Thoracic aorta endothelial cell (primary cell): ENCODE measurements around the gene ICAM5. TPM values are rescaled to one million over a fixed set of nuclear protein-coding genes. Genes with fewer than 3 reads are reported as not detected.

Experiments
- small RNA-seq: library from RNA; depleted of rRNA; stranded (forward); fragments of <200 nt; gene quantifications from one replicate; pipeline ENCODE3, GENCODE V24; 2012
- total RNA-seq: library from RNA; depleted of rRNA; stranded (reverse); fragments of >200 nt; gene quantifications from 2 replicates; pipeline ENCODE4 v1.2.3, GENCODE V29; 2012

ICAM5 gene, protein sequence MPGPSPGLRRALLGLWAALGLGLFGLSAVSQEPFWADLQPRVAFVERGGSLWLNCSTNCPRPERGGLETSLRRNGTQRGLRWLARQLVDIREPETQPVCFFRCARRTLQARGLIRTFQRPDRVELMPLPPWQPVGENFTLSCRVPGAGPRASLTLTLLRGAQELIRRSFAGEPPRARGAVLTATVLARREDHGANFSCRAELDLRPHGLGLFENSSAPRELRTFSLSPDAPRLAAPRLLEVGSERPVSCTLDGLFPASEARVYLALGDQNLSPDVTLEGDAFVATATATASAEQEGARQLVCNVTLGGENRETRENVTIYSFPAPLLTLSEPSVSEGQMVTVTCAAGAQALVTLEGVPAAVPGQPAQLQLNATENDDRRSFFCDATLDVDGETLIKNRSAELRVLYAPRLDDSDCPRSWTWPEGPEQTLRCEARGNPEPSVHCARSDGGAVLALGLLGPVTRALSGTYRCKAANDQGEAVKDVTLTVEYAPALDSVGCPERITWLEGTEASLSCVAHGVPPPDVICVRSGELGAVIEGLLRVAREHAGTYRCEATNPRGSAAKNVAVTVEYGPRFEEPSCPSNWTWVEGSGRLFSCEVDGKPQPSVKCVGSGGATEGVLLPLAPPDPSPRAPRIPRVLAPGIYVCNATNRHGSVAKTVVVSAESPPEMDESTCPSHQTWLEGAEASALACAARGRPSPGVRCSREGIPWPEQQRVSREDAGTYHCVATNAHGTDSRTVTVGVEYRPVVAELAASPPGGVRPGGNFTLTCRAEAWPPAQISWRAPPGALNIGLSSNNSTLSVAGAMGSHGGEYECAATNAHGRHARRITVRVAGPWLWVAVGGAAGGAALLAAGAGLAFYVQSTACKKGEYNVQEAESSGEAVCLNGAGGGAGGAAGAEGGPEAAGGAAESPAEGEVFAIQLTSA
- 0.29 TPM in 1 of 2 replicates, not detected in the other for total RNA-seq

DNA sequence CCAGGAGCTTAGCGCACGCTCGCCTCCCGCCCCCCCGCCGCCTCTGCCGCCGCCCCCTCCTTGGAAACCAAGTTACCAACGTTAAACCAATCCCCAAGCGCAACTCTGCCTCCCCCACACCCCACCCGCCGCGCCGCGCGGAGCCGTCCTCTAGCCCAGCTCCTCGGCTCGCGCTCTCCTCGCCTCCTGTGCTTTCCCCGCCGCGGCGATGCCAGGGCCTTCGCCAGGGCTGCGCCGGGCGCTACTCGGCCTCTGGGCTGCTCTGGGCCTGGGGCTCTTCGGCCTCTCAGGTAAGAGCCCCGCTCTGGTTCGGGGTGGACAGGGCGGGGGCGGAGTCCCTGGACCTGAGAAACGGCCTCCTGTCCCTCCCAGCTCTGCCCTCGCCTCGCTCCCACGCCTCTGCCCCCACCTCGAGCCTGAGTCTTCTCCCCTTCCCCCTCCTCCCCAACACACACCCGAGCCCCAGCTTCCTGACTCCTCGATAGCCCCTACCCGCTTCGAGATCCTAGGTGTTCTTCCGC lies at the start of gene ICAM5:
TSS of gene ICAM5 (plus strand) at position 117 of the 521 bp plus-strand sequence. CDS start at position 209, 92 bp downstream.

DNA sequence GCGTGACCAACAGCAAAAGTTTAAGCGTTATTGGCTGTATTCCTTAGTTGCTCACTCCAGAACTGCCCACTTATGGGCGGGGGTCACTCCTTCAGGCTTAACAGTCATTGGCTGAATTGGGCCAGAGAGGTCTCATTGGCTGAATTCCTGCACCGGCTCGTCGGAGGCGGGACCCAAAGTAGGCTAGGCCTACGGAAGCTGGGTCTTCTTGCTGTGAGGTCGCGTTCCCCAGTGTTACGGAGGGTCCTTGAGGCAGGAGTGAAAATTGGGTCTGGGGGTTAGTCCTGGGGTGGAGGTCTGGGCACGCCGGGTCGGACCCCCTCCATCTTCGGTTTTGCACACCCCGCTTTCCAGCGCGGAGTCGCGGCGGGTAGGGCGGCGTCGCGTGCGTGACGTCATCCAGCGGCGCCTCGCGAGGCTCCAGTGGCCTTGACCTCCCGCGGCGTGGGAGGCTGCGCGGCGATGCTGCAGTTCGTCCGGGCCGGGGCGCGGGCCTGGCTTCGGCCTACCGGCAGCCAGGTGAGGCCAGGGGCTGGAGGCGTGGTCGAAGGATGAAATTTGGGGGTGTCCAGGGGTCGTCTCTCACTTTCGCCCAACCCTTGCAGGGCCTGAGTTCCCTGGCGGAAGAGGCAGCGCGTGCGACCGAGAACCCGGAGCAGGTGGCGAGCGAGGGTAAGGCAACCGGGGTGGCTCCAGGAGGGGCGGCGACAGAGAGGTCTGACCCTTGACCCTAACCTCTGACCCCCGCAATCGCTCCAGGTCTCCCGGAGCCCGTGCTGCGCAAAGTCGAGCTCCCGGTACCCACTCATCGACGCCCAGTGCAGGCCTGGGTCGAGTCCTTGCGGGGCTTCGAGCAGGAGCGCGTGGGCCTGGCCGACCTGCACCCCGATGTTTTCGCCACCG lies 37.7 kb upstream of the ICAM5 start, which contains the start of gene MRPL4:
TSS of gene MRPL4 (plus strand) at position 423 of the 903 bp plus-strand sequence. CDS start at position 463, 40 bp downstream.

DNA sequence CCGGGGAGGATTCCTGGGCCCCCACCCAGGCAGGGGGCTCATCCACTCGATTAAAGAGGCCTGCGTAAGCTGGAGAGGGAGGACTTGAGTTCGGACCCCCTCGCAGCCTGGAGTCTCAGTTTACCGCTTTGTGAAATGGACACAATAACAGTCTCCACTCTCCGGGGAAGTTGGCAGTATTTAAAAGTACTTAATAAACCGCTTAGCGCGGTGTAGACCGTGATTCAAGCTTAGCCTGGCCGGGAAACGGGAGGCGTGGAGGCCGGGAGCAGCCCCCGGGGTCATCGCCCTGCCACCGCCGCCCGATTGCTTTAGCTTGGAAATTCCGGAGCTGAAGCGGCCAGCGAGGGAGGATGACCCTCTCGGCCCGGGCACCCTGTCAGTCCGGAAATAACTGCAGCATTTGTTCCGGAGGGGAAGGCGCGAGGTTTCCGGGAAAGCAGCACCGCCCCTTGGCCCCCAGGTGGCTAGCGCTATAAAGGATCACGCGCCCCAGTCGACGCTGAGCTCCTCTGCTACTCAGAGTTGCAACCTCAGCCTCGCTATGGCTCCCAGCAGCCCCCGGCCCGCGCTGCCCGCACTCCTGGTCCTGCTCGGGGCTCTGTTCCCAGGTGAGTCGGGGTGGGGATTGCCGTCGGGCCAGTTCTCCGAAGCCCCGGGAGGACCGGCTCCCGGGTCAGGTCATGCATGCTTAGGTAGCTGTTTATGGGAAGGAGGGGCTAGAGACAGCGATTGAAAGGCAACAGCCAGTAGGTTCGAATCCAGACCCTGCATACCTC lies 18.9 kb upstream of the ICAM5 start, which contains the start of gene ICAM1:
TSS of gene ICAM1 (plus strand) at position 505 of the 779 bp plus-strand sequence. CDS start at position 545, 40 bp downstream.

DNA sequence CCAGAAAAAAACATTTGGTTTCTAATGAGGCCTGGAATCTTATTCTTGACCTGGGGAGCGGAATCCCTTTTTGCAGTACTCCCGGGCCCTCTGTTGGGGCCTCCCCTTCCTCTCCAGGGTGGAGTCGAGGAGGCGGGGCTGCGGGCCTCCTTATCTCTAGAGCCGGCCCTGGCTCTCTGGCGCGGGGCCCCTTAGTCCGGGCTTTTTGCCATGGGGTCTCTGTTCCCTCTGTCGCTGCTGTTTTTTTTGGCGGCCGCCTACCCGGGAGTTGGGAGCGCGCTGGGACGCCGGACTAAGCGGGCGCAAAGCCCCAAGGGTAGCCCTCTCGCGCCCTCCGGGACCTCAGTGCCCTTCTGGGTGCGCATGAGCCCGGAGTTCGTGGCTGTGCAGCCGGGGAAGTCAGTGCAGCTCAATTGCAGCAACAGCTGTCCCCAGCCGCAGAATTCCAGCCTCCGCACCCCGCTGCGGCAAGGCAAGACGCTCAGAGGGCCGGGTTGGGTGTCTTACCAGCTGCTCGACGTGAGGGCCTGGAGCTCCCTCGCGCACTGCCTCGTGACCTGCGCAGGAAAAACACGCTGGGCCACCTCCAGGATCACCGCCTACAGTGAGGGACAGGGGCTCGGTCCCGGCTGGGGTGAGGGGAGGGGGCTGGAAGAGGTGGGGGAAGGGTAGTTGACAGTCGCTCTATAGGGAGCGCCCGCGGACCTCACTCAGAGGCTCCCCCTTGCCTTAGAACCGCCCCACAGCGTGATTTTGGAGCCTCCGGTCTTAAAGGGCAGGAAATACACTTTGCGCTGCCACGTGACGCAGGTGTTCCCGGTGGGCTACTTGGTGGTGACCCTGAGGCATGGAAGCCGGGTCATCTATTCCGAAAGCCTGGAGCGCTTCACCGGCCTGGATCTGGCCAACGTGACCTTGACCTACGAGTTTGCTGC lies 2.7 kb upstream of the ICAM5 start, which contains the start of gene ICAM4:
TSS of gene ICAM4 (plus strand) at position 153 of the 935 bp plus-strand sequence. CDS start at position 211, 58 bp downstream.

DNA sequence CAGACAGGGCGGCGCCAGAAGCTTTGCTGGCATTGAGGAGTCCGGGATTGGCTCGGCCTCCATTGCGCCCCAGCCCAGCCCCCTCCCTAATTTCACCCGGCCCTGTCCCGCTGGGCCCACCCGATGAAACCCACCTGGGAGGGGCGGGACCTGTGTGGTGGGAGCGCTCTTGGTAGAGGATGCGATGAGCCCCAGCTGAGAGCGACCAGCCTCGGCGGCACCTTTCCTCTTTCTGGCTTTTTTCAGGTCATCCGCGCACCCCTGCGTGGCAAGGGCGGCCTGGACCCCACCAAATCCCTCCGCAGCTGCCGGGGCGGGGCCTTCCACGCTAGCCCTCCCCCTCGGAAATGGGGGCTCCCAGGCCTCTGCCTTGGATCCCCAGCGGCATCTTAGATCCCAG lies 19.7 kb downstream of the ICAM5 start, which contains the start of gene ZGLP1:
TSS of gene ZGLP1 (minus strand) at position 393 of the 400 bp plus-strand sequence.

DNA sequence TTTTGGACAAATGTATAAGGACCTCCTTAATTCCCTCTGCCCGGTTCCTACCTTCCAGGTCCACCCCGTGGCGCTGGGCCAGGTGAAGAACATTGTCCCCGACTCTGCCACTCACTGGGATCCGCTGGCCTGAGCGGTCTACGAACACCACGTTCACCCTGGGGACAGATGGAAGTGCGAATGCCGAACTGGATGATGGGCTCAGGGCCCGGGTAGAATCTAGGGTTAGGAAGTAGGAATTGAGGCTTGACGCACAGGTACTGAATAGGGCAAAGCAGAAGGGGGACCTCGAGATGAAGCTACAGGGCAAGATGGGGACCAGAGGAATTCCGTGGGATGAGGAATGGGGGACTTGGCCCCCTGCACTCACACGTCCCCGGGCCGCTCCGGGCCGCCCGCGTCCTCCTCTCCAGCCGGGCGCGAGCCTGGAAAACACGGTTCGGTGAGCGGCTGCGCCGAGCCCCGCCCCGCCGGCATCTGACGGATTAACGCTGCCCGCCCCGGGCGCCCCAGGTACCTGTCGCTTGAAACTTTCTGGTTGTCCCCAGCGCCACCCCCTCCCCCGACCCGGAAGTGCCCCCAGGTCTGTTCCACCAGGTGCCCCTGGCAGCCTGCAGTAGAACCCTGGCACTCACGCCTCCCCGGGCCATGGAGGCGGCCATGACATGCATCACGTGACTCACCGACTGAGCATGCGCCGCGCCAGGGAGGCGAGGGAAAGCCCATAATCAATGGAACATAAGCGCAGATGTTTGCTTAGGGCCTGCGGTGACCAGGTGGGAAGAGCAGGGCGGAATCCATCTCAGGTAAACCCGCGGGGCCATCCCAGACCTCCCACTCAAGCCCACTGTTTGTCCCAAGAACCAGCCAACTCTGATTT lies 25.8 kb downstream of the ICAM5 start, which contains the start of gene FDX2:
TSS of gene FDX2 (minus strand) at position 681 of the 880 bp plus-strand sequence. CDS start at position 662, 19 bp downstream.

DNA sequence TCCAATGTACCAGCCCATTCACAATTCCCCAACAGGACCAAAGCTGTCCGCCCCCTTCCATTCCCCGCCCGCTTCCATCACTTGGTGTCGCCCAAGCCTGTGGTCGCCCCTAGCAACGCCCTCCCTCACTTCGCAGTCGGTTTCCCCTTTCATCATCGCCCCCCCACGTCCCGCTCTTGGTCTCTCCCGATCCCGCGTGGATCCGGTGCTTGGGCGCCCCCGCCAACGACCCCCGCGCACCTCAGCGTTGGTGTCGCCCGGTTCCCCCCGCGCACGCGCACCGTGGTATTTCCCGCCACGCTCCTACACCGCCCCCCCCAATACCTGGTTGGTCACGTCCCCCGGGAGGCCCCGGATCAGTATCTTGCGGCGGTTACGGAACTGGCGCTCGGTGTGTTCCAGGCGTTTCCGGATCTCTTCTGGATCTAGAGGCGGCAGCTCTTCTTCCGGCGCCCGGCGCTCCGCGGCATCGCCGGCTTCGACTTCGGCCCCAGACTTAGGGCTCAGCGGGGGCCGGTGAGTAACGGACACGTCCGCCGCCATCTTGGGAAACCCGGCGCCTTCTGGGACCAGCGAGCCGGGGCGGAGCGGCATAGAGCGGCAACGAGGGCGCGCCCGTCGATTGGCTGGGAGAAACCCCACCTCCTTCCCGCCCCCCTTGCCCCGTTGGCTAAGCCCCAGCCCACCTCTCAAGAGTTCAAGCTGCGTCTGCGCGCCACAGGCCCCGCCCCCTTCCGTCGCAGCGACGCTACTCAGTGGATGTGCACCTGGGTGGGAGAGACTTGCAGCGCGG lies 43.4 kb downstream of the ICAM5 start, which contains the start of gene RAVER1:
TSS of gene RAVER1 (minus strand) at position 565 of the 793 bp plus-strand sequence. CDS start at position 543, 22 bp downstream.

DNA sequence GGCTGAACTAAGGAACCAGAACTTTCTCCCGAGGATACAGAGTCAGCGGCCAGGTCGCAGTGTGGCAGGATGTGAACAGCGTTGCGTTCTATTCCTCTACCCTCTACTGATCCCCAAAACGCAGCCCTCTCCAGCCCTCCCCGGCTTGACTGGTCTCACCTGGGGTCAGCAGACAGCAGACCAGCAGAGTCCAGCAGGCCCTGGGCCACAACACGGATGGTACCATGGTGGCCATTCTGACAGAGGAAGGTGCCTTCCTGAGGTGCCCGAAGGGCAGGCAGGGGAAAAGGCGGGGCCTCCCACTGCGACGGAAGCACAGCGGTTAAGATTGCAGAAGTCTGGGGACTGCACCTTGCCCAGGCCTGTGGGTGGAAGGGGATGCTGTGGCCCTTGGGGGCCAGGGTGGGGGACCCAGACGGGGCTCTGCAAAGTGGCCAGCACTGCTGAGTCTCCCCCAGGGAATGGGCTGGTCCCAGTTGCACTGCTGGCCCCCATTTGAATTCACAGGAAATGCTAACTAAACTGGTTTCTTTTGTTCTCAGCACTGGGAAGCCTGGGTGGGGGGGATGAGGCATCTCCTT lies 49.7 kb downstream of the ICAM5 start, which contains the start of gene ICAM3:
TSS of gene ICAM3 (minus strand) at position 245 of the 581 bp plus-strand sequence. CDS start at position 235, 10 bp downstream.

Small RNA genes lying within 50 kb of the gene (small RNA-seq; reads per million reads assigned to genes)
- not detected for gene AC011511.1
- not detected for gene AC011511.4

Other genes with a start within 250 kb of the ICAM5 start
- 15.4 and 15.6 TPM in 2 replicates for gene SHFL, start 203.6 kb upstream of the ICAM5 start, total RNA-seq
- 0.13 TPM in 1 of 2 replicates, not detected in the other for gene ANGPTL6, start 187.3 kb upstream of the ICAM5 start, total RNA-seq
- 25.0 and 31.6 TPM in 2 replicates for gene PPAN, start 183.6 kb upstream of the ICAM5 start, total RNA-seq
- gene P2RY11, start 178.3 kb upstream of the ICAM5 start, total RNA-seq: 1.7 and 2.3 TPM in 2 replicates
- gene EIF3G, start 170.1 kb upstream of the ICAM5 start, total RNA-seq: 184 and 204 TPM in 2 replicates
- gene DNMT1, start 95.0 kb upstream of the ICAM5 start, total RNA-seq: 107 and 119 TPM in 2 replicates
- 0.53 and 0.65 TPM in 2 replicates for gene S1PR2, start 58.6 kb upstream of the ICAM5 start, total RNA-seq
- gene MRPL4, start 37.7 kb upstream of the ICAM5 start, total RNA-seq: 48.1 and 61.8 TPM in 2 replicates
- gene ICAM1, start 18.8 kb upstream of the ICAM5 start, total RNA-seq: 8.5 and 16.2 TPM in 2 replicates
- 0.29 and 0.40 TPM in 2 replicates for gene ICAM4, start 3.0 kb upstream of the ICAM5 start, total RNA-seq
- gene ZGLP1, start 19.9 kb downstream of the ICAM5 start, total RNA-seq: 0.27 and 0.79 TPM in 2 replicates
- 14.3 and 18.0 TPM in 2 replicates for gene FDX2, start 26.1 kb downstream of the ICAM5 start, total RNA-seq
- gene RAVER1, start 43.6 kb downstream of the ICAM5 start, total RNA-seq: 13.8 and 21.3 TPM in 2 replicates
- gene ICAM3, start 49.7 kb downstream of the ICAM5 start, total RNA-seq: 5.1 and 7.8 TPM in 2 replicates
- 76.1 and 76.9 TPM in 2 replicates for gene TYK2, start 90.6 kb downstream of the ICAM5 start, total RNA-seq
- 237 and 265 TPM in 2 replicates for gene CDC37, start 113.6 kb downstream of the ICAM5 start, total RNA-seq
- gene PDE4A, start 130.6 kb downstream of the ICAM5 start, total RNA-seq: 3.9 and 5.7 TPM in 2 replicates
- gene KEAP1, start 213.4 kb downstream of the ICAM5 start, total RNA-seq: 59.3 and 65.0 TPM in 2 replicates
- gene S1PR5, start 227.5 kb downstream of the ICAM5 start, total RNA-seq: not detected in 2 replicates